HG03521 (cell line): Measurements from ENCODE around the gene CBR1.
A peak's percentile ranks its signal among the peaks of the same experiment; 100 is the strongest.

Source experiments
- ATAC-seq: cut with Tn5 transposase; IDR thresholded peaks from one replicate; pipeline ENCODE4 v1.9.1; 2021; ENCODE audit warnings: mild to moderate bottlenecking, moderate library complexity; ENCODE audit not compliant: unreplicated experiment

Gene CBR1

GRCh38 chr21:36069713-36070583 lies at the start of gene CBR1:
TSS of gene CBR1 (plus strand) at chr21:36070024. CDS start at chr21:36070116, 92 bp downstream.
- ATAC-seq, result peak; percentile 94

DNA sequence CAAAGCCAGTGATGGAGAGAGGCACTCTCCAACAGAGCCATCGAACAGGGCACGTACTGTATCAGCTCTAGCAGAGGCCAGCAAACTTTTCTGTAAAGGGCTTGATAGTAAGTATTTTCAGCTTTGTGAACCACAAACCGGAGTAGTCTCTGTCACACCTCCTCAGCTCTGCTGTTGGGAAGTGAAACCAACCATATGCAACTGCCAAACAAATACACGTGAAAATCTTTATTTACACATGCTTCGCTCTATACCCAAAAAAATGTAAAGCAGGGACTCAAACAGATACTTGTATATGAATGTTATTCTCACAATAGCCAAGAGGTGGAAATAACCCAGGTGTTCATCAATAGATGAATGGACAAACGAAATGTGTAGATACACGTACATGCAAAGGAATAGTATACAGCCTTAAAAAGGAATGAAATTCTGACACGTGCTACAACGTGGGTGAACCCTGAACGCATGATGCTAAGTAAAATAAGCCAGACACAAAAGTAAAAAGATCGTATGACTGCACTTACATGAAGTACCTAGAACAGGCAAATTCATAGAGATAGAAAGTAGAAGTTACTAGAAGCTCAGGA lies 48.5 kb upstream of the CBR1 start:
- ATAC-seq, result peak; percentile 61

- ATAC-seq, result no peak
Measured at GRCh38 chr21:36022427-36023091, 47.3 kb upstream of the CBR1 start.

DNA sequence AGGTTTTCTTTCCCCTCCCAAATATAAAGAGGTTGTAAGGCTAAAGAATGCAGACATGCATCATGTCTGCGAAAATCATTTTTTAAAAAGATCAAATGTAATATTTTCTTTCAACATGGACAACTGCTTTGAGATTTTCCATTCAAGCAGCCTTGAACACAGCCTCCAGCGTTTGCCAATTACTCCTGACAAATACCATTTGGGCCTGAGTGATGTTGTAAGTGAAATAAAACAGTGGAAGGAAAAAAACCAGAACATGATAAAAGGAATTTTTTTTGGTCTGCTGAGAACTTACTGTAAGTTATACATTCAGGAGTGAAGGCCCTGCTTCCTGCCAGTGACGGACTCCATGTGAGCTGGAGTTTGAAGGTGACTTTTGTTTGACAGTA lies 46.7 kb upstream of the CBR1 start:
- no peak for ATAC-seq

DNA sequence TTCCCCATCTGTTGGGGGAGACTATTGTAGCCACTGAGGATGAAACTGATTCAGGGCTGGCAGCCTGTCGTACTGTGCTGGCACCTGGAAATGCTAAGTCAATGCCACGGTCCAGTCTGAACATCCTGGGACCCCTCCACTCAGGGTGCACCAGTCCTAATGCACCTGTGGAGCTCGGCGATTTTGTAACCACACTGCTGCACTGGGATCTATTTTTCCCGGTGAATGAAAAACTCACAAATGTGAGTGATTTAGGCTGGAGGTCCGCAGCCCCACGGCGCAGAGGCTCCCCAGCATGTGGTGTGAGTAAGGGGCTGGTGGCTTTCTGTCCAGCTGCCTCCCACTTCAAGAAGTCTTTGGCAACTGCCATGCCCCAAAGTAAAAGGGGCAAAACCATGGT lies 45.0 kb upstream of the CBR1 start:
- no peak for ATAC-seq

GRCh38 chr21:36027347-36027746 lies 42.5 kb upstream of the CBR1 start:
- ATAC-seq, result no peak

GRCh38 chr21:36028127-36029069 lies 41.4 kb upstream of the CBR1 start:
- ATAC-seq, result no peak

GRCh38 chr21:36029309-36029708 lies 40.5 kb upstream of the CBR1 start:
- ATAC-seq, result no peak

- ATAC-seq, result no peak
Measured at GRCh38 chr21:36030581-36031189, 39.1 kb upstream of the CBR1 start.

- no peak for ATAC-seq
Measured at GRCh38 chr21:36032647-36033406, 37.0 kb upstream of the CBR1 start.

DNA sequence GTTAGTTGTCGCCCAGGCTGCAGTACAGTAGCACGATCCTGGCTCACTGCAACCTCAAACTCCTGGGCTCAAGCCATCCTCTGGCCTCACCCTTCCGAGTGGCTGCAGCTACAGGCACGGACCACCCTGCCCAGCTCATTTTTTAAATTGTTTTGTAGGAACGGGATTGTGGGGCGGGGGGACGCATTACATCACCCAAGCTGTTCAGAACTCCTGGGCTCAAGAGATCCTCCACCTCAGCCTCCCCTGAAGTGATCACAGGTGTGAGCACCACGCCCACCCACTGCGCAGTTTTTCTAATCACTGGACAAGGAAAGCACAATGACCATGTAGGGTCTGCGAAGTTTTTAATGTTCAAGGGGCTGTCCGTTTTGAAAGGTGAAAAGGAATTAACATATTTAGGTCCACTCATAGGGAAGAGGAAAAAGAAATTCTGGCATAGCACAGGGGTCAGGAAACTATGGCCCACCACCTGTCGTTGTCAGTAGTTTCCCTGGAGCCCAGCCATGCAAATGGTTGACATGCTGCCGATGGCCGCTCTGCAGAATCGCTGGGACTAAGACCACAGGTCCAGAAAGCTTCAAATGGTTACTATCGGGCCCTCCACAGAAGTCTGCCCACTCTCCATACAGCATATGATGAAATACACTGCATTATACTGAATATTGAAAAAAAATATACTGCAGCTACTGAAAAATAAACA lies 35.5 kb upstream of the CBR1 start:
- ATAC-seq, result no peak

- ATAC-seq, result no peak
Measured at GRCh38 chr21:36035381-36035791, 34.4 kb upstream of the CBR1 start.

- no peak for ATAC-seq
Measured at GRCh38 chr21:36038701-36039497, 30.9 kb upstream of the CBR1 start.

DNA sequence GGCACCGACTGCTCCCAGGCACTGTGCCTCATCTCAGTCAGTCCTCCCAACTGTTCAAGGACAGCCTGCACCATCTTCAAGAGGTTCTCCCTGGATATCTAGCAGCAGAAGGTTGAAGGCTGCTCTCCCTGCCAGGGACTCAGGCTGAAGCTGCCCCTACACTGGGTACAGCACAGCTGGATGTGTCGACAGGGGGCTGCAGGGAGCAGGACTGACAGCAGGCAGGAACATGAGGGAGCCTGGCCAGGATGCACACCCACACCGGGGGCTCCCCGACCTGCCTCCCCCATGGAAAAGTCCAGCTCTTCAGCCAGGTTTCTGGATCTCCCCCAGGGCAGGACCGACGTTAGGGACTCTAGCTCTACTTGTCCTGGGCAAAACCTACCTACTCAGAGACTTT lies 30.0 kb upstream of the CBR1 start:
- no peak for ATAC-seq

- no peak for ATAC-seq
Measured at GRCh38 chr21:36040389-36040788, 29.4 kb upstream of the CBR1 start.

GRCh38 chr21:36041910-36042309 lies 27.9 kb upstream of the CBR1 start:
- ATAC-seq, result no peak

GRCh38 chr21:36044056-36044455 lies 25.8 kb upstream of the CBR1 start:
- ATAC-seq, result no peak

DNA sequence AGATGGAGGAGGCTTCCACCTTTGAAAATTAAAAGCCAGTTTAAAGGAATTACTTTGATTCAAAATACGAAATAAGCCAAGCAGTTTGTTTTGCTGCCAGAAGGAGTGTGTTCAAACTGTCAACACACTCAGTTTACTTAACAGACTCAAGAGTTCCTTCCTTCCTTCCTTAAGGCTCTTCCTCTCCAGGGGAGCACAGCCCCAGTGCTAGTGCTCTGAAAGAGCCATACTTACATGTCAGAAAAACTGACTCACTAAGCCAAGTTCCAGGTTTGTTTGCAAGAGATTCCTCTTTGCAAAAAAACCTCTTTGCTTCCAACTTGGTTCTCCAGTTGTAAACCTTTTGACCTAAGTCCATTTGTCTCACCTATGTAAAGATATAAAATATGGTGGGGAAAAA lies 23.8 kb upstream of the CBR1 start:
- no peak for ATAC-seq
